ENCODE data around the gene RFESD.
A peak's percentile ranks its signal among the peaks of the same experiment; 100 is the strongest.

- TF ChIP-seq CTCF (conservative IDR thresholded peaks at IDR 0.05; ENCODE audit: low read depth, low read length) = no peak
- TF ChIP-seq FOS (IDR thresholded peaks at IDR 0.05; ENCODE audit: low read depth, low read length) = no peak
- no peak for TF ChIP-seq CHD1 (IDR thresholded peaks at IDR 0.05; ENCODE audit: low read depth, low read length)
- no peak for TF ChIP-seq POLR2A (IDR thresholded peaks at IDR 0.05; ENCODE audit: low read depth, low read length)
- no peak for TF ChIP-seq USF2 (IDR thresholded peaks at IDR 0.05; ENCODE audit: low read depth, low read length)
- no peak for TF ChIP-seq ELK1 (IDR thresholded peaks at IDR 0.05; ENCODE audit: borderline replicate concordance, low read depth, low read length)
- TF ChIP-seq RAD21 (IDR thresholded peaks at IDR 0.05; ENCODE audit: low read length) = no peak
- no peak for TF ChIP-seq CEBPB (IDR thresholded peaks at IDR 0.05; ENCODE audit: low read depth, low read length)
- no peak for TF ChIP-seq MXI1 (IDR thresholded peaks at IDR 0.05; ENCODE audit: borderline replicate concordance, low read depth, low read length)
- peak; percentile 80 for TF ChIP-seq MAFK (IDR thresholded peaks at IDR 0.05; ENCODE audit: low read depth, low read length)
- TF ChIP-seq RCOR1 (IDR thresholded peaks at IDR 0.05; ENCODE audit: insufficient replicate concordance, low read length) = no peak
- no peak for TF ChIP-seq RFX5 (IDR thresholded peaks at IDR 0.05; ENCODE audit: low read depth, low read length)
- no peak for TF ChIP-seq BHLHE40 (IDR thresholded peaks at IDR 0.05; ENCODE audit: low read depth, low read length)
Measured at GRCh38 chr5:95615164-95615467, 31.5 kb upstream of the RFESD start.

Data from IMR-90 (cell line).